SKM-1 treated with dmso at 0.1 percent for 144 hours (cell line): ENCODE measurements around the gene SLC29A2.

Experiments used
- DNase-seq: peaks from one replicate; lab custom pipeline; 2025; ENCODE audit not compliant: unreplicated experiment; lab: John Stamatoyannopoulos, UW

Gene SLC29A2, protein sequence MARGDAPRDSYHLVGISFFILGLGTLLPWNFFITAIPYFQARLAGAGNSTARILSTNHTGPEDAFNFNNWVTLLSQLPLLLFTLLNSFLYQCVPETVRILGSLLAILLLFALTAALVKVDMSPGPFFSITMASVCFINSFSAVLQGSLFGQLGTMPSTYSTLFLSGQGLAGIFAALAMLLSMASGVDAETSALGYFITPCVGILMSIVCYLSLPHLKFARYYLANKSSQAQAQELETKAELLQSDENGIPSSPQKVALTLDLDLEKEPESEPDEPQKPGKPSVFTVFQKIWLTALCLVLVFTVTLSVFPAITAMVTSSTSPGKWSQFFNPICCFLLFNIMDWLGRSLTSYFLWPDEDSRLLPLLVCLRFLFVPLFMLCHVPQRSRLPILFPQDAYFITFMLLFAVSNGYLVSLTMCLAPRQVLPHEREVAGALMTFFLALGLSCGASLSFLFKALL

DNA sequence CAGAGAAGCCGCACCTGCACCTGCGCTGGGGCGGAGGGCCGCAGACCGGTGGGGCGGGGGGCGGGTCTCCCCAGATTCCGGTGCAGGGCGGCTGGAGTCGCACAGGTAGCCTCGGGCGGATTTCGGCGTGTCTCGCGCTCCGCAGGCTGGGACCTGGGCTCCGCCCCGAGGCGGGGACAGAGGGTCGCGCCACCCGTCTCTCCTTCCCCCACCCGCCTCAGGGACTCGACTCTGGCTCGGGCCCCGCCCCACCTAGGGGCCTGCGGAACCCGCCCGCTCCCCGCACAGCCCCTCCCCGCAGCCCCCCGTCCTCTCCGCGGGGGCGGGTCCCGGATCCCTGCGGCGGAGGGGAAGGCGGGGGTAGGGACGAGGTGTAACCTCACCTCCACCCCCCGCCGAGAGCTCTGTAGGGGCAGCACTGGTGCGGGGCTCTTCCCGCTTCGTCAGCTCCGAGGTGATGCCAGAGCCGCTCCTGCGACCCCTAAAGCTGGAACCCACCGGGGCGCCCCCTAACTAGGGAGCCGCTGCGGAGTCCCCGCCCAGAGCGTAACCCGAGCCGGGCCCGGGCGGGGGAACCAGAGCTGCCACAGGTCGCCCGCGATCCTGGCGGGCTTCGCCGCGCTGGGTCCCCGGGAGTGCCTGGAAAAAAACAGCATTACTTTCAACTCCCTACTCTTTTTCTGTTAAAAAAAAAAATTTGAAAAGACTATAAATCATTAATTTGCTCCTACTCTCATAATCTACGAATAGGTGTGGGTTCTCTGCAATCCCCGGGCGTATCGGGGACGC is at the start of gene SLC29A2:
TSS of gene SLC29A2 (minus strand) at position 134 of the 789 bp plus-strand sequence. CDS start 169 bp downstream, outside the sequence.
- DNase-seq: no peak

DNA sequence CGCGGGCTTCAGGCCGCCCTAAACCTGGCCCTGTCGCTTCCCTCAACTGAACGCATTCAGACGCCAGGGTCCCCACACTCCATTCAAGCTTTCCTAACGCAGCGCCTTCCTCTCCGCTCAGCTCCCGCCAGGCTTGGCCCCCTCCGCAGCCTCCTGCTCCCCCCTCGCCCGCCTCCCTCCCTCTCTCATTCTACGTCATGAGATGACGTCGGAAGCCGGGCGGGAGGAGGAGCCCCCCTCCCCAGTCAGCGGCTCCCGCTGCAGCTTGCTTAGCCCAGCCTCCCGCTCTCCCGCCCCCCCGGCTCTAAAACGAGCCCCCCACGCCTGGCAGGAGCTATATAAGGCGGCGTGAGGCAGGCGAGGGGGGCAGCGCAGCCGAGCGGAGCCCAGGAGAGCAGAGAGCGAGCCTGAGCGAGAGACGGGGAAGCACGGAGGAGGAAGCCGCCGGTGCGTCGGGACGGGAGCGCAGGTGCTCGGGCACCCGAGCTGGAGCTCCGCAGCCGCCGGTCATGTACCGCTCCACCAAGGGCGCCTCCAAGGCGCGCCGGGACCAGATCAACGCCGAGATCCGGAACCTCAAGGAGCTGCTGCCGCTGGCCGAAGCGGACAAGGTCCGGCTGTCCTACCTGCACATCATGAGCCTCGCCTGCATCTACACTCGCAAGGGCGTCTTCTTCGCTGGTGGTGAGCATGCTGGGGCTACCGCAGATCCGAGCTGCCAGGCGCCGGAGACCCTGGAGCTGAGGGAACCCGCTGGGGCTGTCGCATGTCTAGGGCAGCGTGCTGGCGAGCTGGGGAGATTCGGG is 49.3 kb upstream of the SLC29A2 start, which contains the start of gene NPAS4:
TSS of gene NPAS4 (plus strand) at position 365 of the 806 bp plus-strand sequence. CDS start at position 510, 145 bp downstream.
- DNase-seq: no peak

DNA sequence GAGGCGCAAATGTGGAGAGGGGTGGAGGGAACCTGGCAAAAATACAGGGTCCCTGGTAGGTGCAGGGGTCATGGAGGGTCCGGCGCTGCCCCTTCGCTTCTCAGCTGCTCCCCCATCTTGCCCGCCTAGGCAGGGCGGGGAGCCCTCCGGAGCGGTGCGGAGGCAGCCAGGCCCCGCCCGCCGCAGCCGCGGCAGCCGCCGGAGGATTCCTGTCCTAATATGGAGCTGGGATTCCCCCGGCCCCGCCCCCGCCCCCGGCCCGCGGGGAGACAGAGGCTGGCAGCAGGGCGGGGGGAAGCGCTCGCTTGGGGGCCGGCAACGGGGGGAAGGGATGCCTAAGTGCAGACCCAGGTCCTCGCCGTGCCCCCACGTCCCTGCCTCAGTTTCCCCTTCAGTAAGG is 48.3 kb upstream of the SLC29A2 start:
- DNase-seq: no peak

DNA sequence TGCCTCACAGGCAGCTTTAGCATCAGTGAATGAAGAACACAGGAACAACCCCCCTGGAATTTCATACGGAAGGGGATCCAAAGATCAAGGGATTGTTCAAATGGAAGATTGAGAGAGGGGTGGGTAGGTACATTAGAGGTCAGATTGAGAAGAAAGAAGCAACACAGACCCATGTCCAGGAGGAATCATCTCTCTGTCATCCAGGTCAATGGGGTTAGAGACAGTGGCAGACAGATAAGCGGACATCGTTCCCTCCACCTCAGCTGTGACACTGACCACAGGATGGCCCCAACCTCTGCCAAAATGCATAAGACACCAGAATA is 47.4 kb upstream of the SLC29A2 start:
- no peak for DNase-seq

DNA sequence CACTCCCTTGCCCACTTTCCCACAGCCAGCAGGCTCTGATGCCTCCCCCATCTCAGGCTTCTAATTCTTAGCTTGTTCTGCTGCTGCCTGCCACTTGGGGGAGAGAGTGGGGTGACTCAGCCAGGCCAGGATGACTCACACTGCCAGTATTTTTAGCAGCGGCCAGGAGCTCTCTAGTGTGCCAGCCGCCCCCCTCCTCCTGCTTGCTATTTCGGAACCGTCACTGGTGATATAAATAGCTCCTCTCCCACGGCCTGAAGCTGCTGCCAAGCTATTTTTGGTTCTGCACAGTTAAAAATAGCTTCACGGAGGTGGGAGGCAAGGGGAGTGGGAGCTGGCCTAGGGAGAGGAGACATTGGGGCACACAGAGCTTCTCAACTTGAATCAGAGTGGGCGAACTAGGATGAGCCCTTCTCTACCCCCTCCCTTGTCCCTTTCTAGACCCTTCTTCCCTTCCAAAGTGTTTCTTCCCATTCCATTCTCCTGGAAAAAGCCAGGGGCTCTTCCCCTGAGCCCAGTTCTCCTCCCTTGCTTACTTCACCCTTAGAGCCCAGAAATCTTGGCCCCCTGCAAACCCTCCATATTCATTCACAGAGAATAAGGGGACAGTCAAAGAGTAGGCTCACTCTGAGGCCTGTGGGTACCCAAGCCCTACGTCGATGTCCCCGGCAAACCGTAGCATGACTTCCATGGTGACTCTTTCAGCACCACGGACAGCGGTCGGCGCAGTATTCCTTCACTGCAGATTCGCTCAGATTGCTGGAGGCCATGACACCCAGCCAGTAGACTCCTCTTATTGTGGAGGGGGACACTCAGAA is 46.8 kb upstream of the SLC29A2 start:
- DNase-seq: peak; percentile 64

DNA sequence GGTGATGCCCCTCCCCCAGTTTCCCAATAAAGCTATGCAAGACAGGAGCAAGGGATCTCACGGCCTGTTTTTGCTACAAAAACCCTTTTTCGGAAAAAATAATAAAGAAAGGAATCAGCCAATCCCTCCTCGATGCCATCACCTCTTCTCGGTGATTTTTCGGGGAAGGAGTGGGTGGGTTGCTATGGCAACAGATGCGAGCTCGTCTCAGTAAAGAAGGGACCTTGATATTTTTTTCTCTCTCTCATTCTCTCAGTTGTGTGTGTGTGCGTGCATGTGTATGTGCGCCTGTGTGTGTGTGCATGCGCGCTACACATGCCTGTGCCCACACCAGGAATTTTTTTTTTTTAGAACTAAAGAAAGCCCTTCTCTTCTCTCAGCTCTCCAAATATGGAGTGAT is 45.4 kb upstream of the SLC29A2 start:
- DNase-seq: no peak

DNA sequence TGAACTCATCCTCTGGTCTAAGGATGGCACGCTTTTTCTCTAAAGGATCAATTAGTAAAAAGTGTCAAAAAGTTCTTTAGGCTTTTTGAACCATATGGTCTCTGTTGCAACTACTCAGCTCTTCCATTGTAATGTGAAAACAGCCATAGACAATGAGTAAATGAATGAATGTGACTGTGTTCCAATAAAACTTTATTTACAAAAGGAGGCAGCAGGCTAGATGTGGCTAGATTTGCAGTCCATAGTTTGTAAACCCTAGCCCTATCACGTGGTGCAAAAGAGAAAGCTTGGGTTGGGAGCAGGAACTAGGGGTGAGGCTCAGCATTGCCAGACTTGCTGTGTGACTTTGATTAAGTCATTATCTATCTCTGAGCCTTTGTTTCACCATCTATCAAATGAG is 43.9 kb upstream of the SLC29A2 start:
- DNase-seq: no peak

DNA sequence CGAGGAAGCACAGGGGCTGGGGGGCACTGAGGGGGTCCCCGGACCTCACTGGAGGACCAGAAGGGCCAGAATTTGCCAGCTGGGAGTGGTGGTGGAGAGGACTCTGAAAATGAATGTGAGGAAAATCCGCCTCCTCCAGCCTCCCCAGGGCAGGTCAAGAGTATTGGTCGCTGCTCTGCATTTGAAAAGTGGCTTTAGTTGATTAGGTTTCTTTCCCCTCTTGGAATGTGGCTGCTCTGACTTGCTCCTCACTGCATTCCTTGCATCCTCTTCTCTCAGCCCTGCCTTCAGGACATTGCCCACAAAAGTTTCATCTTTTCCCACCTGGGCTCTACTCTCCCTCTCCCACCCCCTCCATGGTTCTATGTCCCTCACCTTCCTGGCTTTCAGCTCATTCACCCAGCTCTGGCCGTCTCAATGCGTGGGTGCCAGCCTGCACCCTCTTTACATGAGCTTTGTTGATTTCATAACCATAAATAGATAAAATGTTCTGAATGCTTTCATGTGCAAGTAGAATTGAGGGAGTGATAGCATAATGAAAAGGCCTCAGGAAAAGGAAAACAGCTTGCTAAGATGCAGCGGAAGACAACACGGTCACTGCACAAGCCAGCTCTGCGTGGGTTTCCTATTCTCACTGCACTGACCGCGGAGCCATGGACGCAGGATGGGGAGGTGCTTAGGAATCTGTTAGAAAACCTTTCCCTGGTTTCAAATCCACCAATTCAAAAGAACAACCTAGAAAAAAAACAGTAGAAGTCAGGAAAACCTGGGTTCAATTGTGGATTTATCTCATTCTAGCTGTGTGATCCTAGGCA is 42.8 kb upstream of the SLC29A2 start:
- no peak for DNase-seq

DNA sequence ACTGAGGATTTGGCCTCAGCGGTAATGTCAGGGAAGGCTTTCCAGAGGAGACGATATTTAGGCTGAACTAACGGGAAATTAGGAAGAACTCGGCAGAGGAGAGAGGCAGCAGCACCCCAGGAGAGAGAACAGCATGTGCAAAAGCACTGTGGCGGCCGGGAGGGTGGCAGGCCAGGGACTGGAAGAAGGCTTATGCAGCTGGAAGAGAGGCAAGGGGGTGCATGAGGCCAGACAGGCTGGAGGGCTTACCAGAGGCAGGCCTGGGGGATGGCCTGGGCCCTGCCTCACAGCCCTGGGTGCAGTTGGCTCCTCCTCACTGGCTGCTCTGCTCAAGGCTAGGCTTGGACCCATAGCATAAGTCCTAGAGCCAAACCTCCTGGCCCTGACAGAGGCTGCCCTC is 41.6 kb upstream of the SLC29A2 start:
- no peak for DNase-seq

DNA sequence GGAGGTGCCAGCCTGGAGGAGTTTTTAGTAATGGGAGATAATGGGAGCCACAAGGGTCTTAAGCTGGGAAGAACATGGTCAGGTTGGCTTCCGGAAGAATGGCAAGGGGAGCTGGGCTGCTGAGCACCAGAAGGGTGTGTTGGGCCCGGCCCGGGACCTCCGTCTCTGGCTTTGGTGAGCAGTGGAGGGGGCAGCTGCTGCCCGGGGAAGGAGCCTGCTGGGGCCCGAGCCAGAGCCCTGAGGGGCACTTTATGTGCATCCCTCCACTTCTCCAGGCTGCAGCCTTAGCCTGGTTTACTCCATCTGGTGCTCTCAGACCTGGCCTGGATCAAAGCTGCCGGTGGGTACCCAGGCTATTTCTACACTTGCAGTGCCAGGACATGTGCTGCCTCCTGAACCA is 40.5 kb upstream of the SLC29A2 start:
- no peak for DNase-seq

DNA sequence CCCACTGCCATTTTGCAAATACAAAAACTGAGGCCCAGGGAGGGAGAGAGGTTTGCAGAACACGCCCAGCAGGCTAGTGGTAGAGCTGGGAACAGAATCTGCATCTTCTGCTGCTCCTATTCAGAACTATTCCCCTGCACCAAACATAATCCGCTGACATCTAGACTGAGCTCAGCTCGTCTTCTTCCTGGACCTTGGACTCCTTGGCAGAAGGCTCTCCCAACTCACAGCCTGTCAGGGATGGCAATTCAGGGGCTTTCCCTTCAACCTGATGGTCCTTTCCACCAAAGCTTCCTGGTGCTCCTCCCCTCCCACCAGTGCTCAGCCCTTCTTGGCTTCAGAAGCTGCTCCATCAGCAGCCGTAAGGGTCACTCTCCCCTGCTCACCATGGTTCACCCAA is 39.8 kb upstream of the SLC29A2 start:
- no peak for DNase-seq

DNA sequence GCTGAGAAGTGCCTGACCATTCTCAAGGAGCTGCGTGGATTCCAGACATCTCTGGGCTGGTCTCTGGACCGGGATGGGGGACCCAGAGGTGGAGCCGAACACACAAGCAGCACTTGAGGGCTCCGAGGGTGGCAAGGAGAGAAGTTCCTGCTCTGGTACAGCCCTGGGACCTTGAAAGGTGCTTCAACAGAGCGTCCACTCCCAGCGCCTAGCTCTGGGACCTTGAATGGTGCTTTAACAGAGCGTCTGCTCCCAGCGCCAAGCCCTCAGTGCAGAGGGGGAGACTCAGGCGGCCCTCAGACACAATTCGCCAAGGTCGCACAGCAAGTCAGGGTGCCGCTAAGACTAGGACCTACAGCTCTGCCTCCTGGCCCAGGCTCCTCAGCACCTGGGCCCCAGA is 38.6 kb upstream of the SLC29A2 start:
- DNase-seq: no peak

DNA sequence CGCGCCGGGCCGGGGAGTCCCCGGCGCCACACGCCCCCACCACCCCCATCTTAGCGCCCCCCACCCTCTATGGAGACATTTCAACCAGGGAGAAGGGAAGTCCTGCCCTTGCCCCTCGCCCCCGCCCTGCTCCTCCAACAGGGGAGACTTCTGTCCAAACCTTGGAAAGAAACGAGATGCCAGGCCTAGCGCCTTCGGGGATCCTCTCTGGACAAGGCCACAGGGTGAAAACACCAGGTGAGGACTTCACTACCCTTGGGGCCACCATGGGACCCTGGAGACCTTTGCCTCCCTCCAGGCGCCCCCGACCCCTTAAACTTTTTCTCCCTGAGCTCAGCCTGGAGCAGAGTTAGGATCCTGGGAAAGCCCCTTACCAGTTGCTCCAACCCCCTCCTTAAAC is 37.7 kb upstream of the SLC29A2 start:
- DNase-seq: no peak

DNA sequence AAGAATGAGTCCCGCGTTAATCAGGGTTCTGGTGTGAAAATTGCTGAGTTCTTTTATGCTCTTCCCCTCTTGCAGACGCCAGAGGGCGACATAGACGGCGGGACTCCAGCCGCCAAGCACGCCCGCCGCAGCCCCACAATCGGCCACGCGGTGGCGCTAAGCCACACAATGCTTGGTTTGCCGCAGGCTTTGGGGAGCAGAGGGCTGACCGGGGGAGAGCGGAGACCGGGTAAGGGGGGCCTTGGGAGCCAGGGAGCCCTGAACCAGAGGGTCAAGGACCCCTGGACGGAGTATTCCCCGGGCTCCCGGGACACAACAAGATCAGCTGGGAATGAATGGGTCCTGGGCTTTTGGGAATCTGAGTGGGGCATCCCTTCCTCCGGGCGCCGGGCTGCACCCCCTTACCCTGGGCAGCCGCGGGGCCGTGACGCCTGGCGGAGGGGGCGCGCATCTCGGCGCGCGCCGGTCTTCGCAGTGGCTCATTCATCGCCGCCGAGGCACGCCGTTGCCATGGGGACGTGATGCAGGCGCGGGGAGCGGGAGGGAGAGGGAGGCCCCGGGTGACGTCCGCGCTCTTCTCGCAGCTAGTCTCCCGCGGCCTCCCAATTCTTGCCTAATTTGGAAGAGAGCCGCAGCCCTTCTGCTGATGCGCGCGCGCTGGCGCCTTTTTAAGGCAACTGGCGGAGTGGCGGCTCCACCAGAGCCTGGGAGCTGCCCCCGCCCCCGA is 37.1 kb upstream of the SLC29A2 start:
- peak; percentile 79 for DNase-seq

DNA sequence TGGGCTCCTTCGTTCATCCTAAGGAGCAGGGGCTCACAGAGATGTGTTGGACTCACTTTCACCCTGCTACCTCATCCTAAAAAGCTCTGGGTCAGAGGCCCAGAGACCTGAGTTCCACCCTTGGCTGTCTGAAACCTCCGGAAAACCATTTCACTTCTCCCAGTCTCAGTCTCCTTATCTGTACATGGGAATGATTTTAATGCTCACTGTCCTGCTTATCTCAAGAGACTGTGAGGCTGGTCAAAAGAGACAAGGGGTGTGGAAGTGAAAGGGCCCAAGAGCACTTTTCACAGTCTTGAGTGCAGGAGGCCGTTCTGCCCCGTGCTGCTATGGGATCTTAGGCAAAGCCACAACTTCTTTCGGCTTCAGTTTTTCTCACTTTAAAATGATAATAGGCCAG is 36.1 kb upstream of the SLC29A2 start:
- no peak for DNase-seq

DNA sequence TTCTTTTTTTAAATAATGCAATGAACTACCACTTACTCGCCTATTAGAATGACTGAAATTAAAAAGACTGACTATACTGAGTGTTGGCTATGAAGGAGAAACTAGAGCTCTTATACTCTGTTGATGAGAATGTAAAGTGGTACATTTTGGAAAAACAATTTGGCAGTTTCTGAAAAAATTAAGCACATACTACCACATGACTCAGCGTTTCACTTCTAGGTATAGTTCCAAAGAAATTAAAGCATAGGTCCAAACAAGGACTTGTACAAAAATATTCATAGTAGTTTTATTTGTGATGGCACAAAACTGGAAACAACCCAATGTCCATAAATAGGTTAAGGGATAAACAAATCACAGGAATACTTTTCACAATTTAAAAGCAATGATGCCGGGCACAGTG is 22.4 kb upstream of the SLC29A2 start:
- no peak for DNase-seq

DNA sequence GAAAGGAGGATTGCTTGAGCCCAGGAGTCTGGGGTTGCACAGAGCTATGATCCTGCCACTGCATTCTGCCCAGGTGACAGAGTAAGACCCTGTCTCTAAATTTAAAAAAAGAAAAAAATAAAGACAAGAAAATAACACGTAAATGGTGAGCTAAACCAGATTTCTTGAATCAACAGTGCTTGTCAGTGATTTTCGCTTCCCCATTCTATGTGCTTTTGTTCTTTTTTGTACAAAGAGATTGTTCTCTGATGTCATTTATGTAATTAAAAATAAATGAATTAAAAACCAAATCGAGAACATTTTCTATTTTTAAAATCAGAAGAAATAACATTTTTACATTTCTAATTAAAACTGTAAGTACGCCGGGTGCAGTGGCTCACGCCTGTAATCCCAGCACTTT is 19.8 kb upstream of the SLC29A2 start:
- DNase-seq: no peak

DNA sequence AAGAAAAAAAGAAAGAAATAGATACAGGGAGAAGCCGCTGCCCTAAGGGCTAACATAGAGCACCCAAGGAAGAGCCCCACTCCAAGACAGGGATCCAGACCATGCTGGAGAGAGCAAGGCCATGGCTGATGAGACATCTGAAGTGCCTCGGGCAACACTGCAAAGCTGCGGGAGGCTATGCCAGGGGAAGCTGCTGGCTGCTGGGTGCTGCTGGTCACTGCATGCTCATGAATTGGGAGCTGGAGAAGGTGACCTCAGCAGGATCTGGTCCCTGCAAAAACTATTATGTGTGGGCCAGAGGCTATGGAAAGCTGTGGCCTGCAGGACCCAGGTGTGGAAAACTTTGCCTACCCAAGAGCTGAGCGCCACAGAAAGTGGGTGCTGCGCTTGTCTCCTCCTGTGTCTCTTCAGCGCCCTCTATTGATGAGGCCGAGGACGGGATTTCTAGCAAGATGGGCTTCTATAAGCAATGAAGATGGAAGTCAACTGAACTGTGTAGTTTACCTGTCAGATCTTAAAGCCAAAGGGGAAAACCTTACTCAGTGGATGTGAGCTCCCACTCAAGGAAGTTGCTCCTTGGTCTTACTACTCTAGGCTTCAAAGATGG is 17.3 kb upstream of the SLC29A2 start:
- DNase-seq: peak; percentile 70
